OCI-LY3 (cell line): ENCODE results near the gene CORO6.
A peak's percentile ranks its signal among the peaks of the same experiment; 100 is the strongest.

ENCODE experiments used
- H2AFZ ChIP-seq: fragments of 200-600, 300-600 bp; shearing (Covaris generic); 2 replicates; pipeline ENCODE4 v1.6.0; 2014; ENCODE audit warnings: antibody characterized with exemption, low read depth, low read length
- H3K27ac ChIP-seq: fragments of 200-600, 300-600 bp; sonication (generic); 2 replicates; pipeline ENCODE4 v1.5.1; 2014; ENCODE audit warnings: mild to moderate bottlenecking, low read length, moderate library complexity, mixed read lengths
- H3K27me3 ChIP-seq: fragments of 200-600, 300-600 bp; sonication (generic); 2 replicates; pipeline ENCODE4 v1.6.1; 2014; ENCODE audit warnings: low read depth, low read length, mixed read lengths
- H3K36me3 ChIP-seq: fragments of 200-600, 300-600 bp; sonication (generic); replicated peaks from 2 replicates; pipeline ENCODE3; 2014; ENCODE audit warnings: low read depth, low read length, mixed read lengths
- H3K4me1 ChIP-seq: fragments of 300-600, 200-600 bp; sonication (generic); 2 replicates; pipeline ENCODE4 v1.6.1; 2014; ENCODE audit warnings: low read length, mixed read lengths
- H3K4me2 ChIP-seq: fragments of 200-600, 300-600 bp; sonication (generic); 2 replicates; pipeline ENCODE4 v1.6.1; 2014; ENCODE audit warnings: low read length, mixed read lengths
- H3K4me3 ChIP-seq: fragments of 300-600, 200-600 bp; sonication (generic); 2 replicates; pipeline ENCODE4 v1.5.1; 2014; ENCODE audit warnings: antibody characterized with exemption, mild to moderate bottlenecking, low read length, moderate library complexity
- H3K79me2 ChIP-seq: fragments of 300-600, 200-600 bp; shearing (Covaris generic); 2 replicates; pipeline ENCODE4 v1.6.1; 2014; ENCODE audit warnings: mild to moderate bottlenecking, low read length, mixed read lengths
- H3K9ac ChIP-seq: fragments of 300-600, 200-600 bp; shearing (Covaris generic); 2 replicates; pipeline ENCODE4 v1.6.0; 2014; ENCODE audit warnings: mild to moderate bottlenecking, low read length, moderate library complexity
- H3K9me3 ChIP-seq: fragments of 200-600, 300-600 bp; shearing (Covaris generic); 2 replicates; pipeline ENCODE4 v1.6.1; 2014; ENCODE audit warnings: low read length, mixed read lengths; ENCODE audit not compliant: insufficient read depth
- H4K20me1 ChIP-seq: fragments of 200-600, 300-600 bp; sonication (generic); 2 replicates; pipeline ENCODE4 v1.6.1; 2016; ENCODE audit warnings: low read length, mixed read lengths; ENCODE audit not compliant: insufficient read depth
- CTCF ChIP-seq: fragments of 200-600, 300-600 bp; sonication (generic); IDR thresholded peaks from 2 replicates; pipeline ENCODE4 v1.5.1; 2014; ENCODE audit warnings: antibody characterized with exemption, low read length, low read depth
- EZH2phosphoT487 ChIP-seq: fragments of 200-600 bp; shearing (Covaris generic); IDR thresholded peaks from 2 replicates; pipeline ENCODE4 v1.6.1; 2018; ENCODE audit warnings: antibody characterized with exemption, mixed run types, low read depth

The CORO6 gene

GRCh38 chr17:29616300-29617048, 6.2 kb downstream of the CORO6 start:
- Histone ChIP-seq H3K27me3 (no peaks in the 10 kb centered on the region), H2AFZ (no peak overlapping the region)

GRCh38 chr17:29615492-29616299, 7.0 kb downstream of the CORO6 start:
- TF ChIP-seq EZH2phosphoT487 (no peak), CTCF (no peak)

More at GRCh38 chr17:29616300-29617048, 6.2 kb downstream of the CORO6 start:
- peaks cover 13% of the 10 kb centered on the region; the same call in 1 of the 2 replicates for H3K4me1 ChIP-seq
- peaks cover 6% of the 10 kb centered on the region for H4K20me1 ChIP-seq
- TF ChIP-seq CTCF (no peak), EZH2phosphoT487 (no peak)
- peak overlapping the region; percentile 89 for H3K4me3 ChIP-seq
- H3K9me3 ChIP-seq, result no peaks in the 10 kb centered on the region
- peaks cover 4% of the 10 kb centered on the region for H3K36me3 ChIP-seq
- H3K27ac ChIP-seq, result no peak overlapping the region
- peak overlapping the region; percentile 97 for H3K4me2 ChIP-seq
- no peak overlapping the region for H3K9ac ChIP-seq
- H3K79me2 ChIP-seq, result no peaks in the 10 kb centered on the region

GRCh38 chr17:29615048-29615385, 7.7 kb downstream of the CORO6 start:
- H3K27ac ChIP-seq, result no peak overlapping the region
- H3K4me3 ChIP-seq, result peak overlapping the region; percentile 64
- H3K27me3 ChIP-seq, result no peaks in the 10 kb centered on the region
- no peak overlapping the region for H2AFZ ChIP-seq
- H3K9ac ChIP-seq, result no peak overlapping the region
- H3K79me2 ChIP-seq, result no peaks in the 10 kb centered on the region
- H3K9me3 ChIP-seq, result no peaks in the 10 kb centered on the region
- peaks cover 4% of the 10 kb centered on the region for H3K36me3 ChIP-seq
- peak overlapping the region; percentile 84 for H3K4me2 ChIP-seq
- H4K20me1 ChIP-seq, result peaks cover 6% of the 10 kb centered on the region
- TF ChIP-seq CTCF (no peak), EZH2phosphoT487 (no peak)
- peaks cover 13% of the 10 kb centered on the region; the same call in 1 of the 2 replicates for H3K4me1 ChIP-seq

More at GRCh38 chr17:29615492-29616299, 7.0 kb downstream of the CORO6 start:
- Histone ChIP-seq H2AFZ (no peak overlapping the region), H3K36me3 (peaks cover 4% of the 10 kb centered on the region), H3K9ac (no peak overlapping the region), H3K4me3 (peak overlapping the region; percentile 64), H3K27me3 (no peaks in the 10 kb centered on the region), H3K27ac (no peak overlapping the region), H3K9me3 (no peaks in the 10 kb centered on the region), H4K20me1 (peaks cover 6% of the 10 kb centered on the region), H3K4me2 (peak overlapping the region; percentile 84), H3K79me2 (no peaks in the 10 kb centered on the region), H3K4me1 (peaks cover 13% of the 10 kb centered on the region; the same call in 1 of the 2 replicates)
